SJCRH30 (cell line): ENCODE results near the gene ADAM17. TPM values are rescaled to one million over a fixed set of nuclear protein-coding genes. Genes with fewer than 3 reads are reported as not detected.

Source experiments
- DNase-seq, 2 experiments: peaks; one replicate each; pipeline ENCODE4 v3.0.0-alpha.2; 2015 to 2020
- H3K27ac ChIP-seq: fragments of 250-450 bp; sonication (Bioruptor Pico); 2 replicates; pipeline ENCODE4 v1.5.1; 2020; ENCODE audit warnings: mild to moderate bottlenecking, moderate library complexity
- H3K27me3 ChIP-seq: fragments of 250-450 bp; sonication (Bioruptor Pico); 2 replicates; pipeline ENCODE4 v1.5.1; 2020; ENCODE audit warnings: mild to moderate bottlenecking, moderate library complexity
- H3K36me3 ChIP-seq: fragments of 250-450 bp; sonication (Bioruptor Pico); 2 replicates; pipeline ENCODE4 v1.5.1; 2020; ENCODE audit warnings: mild to moderate bottlenecking, moderate library complexity
- H3K4me1 ChIP-seq: fragments of 250-450 bp; sonication (Bioruptor Pico); 2 replicates; pipeline ENCODE4 v1.5.1; 2020; ENCODE audit warnings: mild to moderate bottlenecking, moderate library complexity
- H3K4me3 ChIP-seq: fragments of 250-450 bp; sonication (Bioruptor Pico); 2 replicates; pipeline ENCODE4 v1.5.1; 2020; ENCODE audit warnings: mild to moderate bottlenecking, moderate library complexity
- H3K9me3 ChIP-seq: fragments of 250-450 bp; sonication (Bioruptor Pico); replicated peaks from 2 replicates; pipeline ENCODE4 v1.5.1; 2020; ENCODE audit warnings: mild to moderate bottlenecking, moderate library complexity
- total RNA-seq: library from RNA; depleted of rRNA; stranded (reverse); fragments of >200 nt; shearing (Covaris generic); gene quantifications from 2 replicates; pipeline ENCODE4 v1.2.3, GENCODE V29; 2014; rRNA removed

Gene ADAM17
- total RNA-seq, 1 experiment from 2014 or later, result 27.4 TPM

DNA sequence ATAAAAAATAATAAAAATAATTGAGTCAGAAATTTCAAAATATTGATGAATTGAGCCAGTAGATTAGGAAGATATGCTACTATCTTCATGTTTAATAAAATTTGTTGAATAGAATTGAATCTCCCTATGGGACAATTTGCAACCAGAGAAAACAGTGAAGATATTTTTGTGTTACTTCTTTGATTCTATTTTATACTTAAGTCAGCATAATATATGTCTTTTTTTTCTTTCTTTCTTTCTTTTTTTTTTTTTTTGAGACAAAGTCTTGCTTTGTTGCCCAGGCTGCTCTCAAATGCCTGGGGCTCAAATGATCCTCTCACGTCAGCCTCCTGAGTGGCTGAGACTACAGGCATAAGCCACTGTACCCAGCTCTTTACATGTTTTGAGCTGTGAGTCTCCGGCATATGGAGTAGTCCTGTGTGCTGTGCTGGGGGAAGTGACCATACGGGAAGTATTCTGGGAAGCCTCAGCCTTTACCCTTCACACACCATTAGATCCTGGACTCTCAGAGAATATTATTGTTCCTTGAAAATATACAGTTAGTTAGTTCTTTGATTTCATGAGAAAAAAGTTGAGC is 95.1 kb downstream of the ADAM17 start:
- peaks cover 43% of the 10 kb centered on the region for H3K36me3 ChIP-seq
- peak in 1 of 2 experiments; percentile 45 for DNase-seq

DNA sequence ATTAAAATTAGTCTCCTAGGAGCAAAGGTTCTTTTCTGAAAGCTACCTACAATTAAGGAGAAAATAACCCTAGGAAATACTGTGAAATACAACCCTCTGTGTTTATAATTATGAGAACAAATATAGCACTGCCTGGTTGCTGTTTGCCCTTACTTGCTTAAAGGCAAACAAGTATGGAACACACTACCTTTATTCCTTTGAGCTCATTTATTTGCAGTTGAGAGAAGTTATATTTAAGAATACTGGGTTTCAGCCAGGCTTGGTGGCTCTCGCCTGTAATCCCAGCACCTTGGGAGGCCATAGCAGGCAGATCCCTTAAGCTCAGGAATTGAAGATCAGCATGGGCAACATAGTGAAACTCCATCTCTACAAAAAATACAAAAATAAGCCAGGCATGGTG is 104.4 kb downstream of the ADAM17 start:
- no peak overlapping the region for H3K27ac ChIP-seq
- DNase-seq, result no peak
- peaks cover 60% of the 10 kb centered on the region for H3K36me3 ChIP-seq
- no peaks in the 10 kb centered on the region for H3K4me1 ChIP-seq
- H3K9me3 ChIP-seq, result no peaks in the 10 kb centered on the region
- no peaks in the 10 kb centered on the region for H3K27me3 ChIP-seq
- no peak overlapping the region for H3K4me3 ChIP-seq

More for the DNA sequence above, 95.1 kb downstream of the ADAM17 start:
- no peaks in the 10 kb centered on the region for H3K9me3 ChIP-seq
- H3K4me1 ChIP-seq, result peaks cover 26% of the 10 kb centered on the region
- no peak overlapping the region for H3K4me3 ChIP-seq
- peak overlapping the region; percentile 46 for H3K27ac ChIP-seq
- no peaks in the 10 kb centered on the region for H3K27me3 ChIP-seq

DNA sequence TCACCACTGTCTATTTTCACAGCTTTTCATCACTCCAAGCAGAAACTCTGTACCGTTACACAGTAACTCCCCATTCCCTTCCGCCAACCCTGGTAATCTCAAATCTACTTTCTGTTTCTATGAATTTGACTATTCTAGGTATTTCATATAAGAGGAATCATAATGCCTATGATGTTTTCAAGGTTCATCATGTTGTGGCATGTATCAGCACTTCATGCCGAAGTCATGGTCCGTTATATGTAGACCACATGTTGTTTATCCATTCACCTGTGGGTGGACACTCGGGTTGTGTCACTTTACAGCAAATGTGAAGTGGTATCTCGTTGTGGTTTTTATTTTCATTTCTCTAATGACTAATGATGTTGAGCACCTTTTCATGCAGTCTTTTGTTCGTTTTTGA is 110.5 kb downstream of the ADAM17 start:
- Histone ChIP-seq H3K27ac (peak overlapping the region; percentile 68), H3K27me3 (no peaks in the 10 kb centered on the region), H3K9me3 (no peaks in the 10 kb centered on the region), H3K4me3 (no peak overlapping the region), H3K36me3 (peaks cover 81% of the 10 kb centered on the region), H3K4me1 (peaks cover 6% of the 10 kb centered on the region; the same call in 1 of the 2 replicates)
- no peak for DNase-seq

DNA sequence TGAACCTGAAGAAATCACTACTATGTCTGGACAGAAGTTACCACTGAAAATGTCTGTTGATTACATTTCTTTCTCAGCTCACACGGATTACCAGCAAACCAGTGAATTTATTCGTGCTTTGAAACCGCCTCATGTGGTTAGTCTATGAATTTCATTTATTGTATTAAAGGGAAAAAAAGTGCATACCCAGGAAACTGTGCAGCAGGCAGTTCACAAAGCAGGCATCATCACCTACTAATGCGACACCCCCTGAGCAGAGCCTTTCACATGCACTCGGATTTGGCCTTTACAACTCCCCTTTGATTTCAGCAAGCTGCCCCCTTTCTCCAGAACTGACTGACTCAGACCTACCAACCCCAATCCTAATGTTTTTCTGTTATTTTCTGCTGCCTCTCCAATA is 112.1 kb downstream of the ADAM17 start:
- Histone ChIP-seq H3K36me3 (peaks cover 80% of the 10 kb centered on the region), H3K4me1 (peaks cover 6% of the 10 kb centered on the region; the same call in 1 of the 2 replicates), H3K27ac (no peak overlapping the region), H3K27me3 (no peaks in the 10 kb centered on the region), H3K9me3 (no peaks in the 10 kb centered on the region), H3K4me3 (no peak overlapping the region)
- no peak for DNase-seq

DNA sequence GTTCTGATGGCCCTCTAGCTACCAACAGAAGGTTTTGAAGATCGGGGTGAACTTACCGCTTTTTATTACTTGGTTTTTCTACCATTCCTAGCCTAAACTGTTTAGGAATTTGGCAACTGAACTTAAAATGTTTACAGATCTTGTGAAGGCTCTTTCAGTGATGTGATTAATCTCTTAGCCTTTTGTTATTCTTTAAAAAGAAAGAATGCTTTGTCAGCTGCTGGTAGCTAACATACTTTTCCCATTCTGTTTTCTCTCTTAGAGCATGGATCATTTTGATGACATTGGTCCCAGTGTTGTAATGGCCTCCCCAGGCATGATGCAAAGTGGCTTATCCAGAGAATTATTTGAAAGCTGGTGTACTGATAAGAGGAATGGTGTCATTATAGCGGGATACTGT is 114.1 kb downstream of the ADAM17 start:
- H3K27ac ChIP-seq, result no peak overlapping the region
- no peaks in the 10 kb centered on the region for H3K9me3 ChIP-seq
- peaks cover 6% of the 10 kb centered on the region; the same call in 1 of the 2 replicates for H3K4me1 ChIP-seq
- H3K36me3 ChIP-seq, result peaks cover 83% of the 10 kb centered on the region
- H3K27me3 ChIP-seq, result no peaks in the 10 kb centered on the region
- no peak overlapping the region for H3K4me3 ChIP-seq
- no peak for DNase-seq

DNA sequence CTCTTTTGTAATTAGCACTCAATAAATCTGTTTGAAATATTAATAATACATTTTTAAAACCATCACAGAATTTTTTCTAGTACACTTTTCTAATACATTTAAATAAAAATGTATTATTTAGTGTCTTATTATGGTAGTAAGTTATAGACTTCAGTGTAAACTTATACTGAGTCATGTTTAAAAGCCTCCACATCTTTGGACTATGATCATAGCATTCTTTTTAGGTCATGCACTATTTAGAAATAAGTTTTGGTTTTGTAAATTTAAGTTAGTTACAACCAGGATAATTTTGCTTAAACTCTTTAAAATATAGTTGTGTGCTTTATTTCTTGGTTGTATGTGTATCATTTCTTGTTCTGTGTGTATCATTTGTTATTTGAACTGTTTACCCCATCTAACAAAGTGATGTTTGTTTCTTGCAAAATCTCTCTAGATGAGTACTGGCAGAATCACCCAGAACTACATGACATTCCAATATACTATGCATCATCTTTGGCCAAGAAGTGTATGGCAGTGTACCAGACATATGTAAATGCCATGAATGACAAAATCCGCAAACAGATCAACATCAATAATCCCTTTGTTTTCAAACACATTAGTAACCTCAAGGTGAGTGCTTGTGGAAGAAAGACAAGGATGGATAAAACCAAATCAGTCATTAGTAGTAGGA is 115.4 kb downstream of the ADAM17 start:
- DNase-seq, result no peak
- H3K4me3 ChIP-seq, result no peak overlapping the region
- H3K4me1 ChIP-seq, result no peaks in the 10 kb centered on the region
- no peak overlapping the region for H3K27ac ChIP-seq
- H3K9me3 ChIP-seq, result no peaks in the 10 kb centered on the region
- H3K36me3 ChIP-seq, result peaks cover 83% of the 10 kb centered on the region
- H3K27me3 ChIP-seq, result no peaks in the 10 kb centered on the region

DNA sequence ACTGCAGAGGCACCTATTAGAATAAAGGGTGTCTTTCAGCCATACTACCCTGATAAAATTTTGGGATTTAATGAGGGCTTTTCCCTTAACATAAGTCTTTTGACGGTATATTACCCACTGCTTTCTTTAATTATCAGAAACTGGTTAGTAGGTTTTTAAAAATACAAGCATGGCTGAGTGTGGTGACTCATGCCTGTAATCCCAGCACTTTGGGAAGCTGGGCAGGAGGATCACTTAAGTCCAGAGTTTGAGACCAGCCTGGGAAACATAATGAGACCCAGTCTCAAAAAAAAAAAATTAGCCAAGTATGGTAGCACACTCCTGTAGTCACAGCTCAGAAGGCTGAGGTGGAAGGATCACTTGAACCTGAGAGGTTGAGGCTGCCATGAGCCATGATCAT is 116.1 kb downstream of the ADAM17 start:
- Histone ChIP-seq H3K4me3 (no peak overlapping the region), H3K27ac (no peak overlapping the region), H3K4me1 (no peaks in the 10 kb centered on the region), H3K27me3 (no peaks in the 10 kb centered on the region), H3K36me3 (peaks cover 80% of the 10 kb centered on the region), H3K9me3 (no peaks in the 10 kb centered on the region)
- DNase-seq, result no peak

Other genes starting within 250 kb of the ADAM17 start
- 63.0 and 68.7 TPM in 2 replicates for gene ITGB1BP1, start 132.3 kb downstream of the ADAM17 start, total RNA-seq
- gene CPSF3, start 132.2 kb downstream of the ADAM17 start, total RNA-seq, result 99.4 and 116 TPM in 2 replicates
- gene IAH1, start 81.3 kb downstream of the ADAM17 start, total RNA-seq, result not detected in 2 replicates
- 516 and 523 TPM in 2 replicates for gene YWHAQ, start 75.2 kb upstream of the ADAM17 start, total RNA-seq